HG03025 (cell line): Measurements from ENCODE around the gene CDC42BPB.
"Not testable (repeated sequence)": the region's sequence is repeated elsewhere in the genome, so short reads cannot be mapped to it uniquely, and the experiment has no call there.

Experiments used
- ATAC-seq: cut with Tn5 transposase; IDR thresholded peaks from one replicate; pipeline ENCODE4 v1.9.1; 2021; ENCODE audit warnings: mild to moderate bottlenecking, moderate library complexity; ENCODE audit not compliant: unreplicated experiment, low FRiP score

The CDC42BPB gene

GRCh38 chr14:103055695-103056094 lies 1.7 kb downstream of the CDC42BPB start:
- ATAC-seq: no peak

- ATAC-seq: no peak
Measured at GRCh38 chr14:103052407-103052806, 4.9 kb downstream of the CDC42BPB start.

- no peak for ATAC-seq
Measured at GRCh38 chr14:103050935-103051334, 6.4 kb downstream of the CDC42BPB start.

DNA sequence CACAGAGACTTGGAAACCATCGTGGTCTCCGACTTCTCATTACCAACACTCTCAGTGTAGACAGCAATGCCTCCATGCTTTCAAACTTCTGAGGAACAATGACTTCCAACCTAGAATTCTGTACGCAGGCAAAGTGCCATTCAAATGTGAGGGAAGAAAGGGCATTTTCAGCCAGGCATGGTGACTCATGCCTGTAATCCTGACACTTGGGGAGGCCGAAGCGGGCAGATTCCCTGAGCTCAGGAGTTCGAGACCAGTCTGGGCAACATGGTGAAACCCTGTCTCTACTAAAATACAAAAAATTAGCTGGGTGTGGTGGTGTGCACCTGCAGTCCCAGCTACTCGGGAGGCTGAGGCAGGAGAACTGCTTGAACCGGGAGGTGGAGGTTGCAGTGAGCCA lies 9.9 kb downstream of the CDC42BPB start:
- not testable (repeated sequence) for ATAC-seq

DNA sequence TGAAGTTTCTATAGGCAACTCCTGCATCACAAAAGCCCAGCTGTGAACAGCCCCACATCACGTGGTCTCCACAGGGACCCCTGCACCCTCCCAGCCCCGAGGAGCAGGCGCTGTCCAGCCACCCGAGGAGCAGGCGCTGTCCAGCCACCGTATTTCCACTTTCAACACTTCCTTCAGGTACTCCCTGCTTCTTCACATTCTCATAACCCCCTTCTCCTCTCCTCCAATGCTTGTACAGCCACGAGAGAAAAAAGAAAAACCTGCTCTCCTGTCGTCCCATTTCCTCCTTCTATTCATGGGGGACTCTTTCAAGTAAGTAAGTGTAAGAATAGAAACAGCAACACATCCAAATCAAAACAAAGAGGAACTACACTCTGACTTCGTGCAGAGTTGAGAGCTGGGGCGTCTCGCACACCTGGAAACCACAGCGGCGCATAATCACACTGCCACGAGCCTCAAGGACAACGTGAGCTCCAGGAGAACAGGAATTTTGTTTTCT lies 11.9 kb downstream of the CDC42BPB start:
- no peak for ATAC-seq

GRCh38 chr14:103043257-103044015 lies 13.9 kb downstream of the CDC42BPB start:
- no peak for ATAC-seq

DNA sequence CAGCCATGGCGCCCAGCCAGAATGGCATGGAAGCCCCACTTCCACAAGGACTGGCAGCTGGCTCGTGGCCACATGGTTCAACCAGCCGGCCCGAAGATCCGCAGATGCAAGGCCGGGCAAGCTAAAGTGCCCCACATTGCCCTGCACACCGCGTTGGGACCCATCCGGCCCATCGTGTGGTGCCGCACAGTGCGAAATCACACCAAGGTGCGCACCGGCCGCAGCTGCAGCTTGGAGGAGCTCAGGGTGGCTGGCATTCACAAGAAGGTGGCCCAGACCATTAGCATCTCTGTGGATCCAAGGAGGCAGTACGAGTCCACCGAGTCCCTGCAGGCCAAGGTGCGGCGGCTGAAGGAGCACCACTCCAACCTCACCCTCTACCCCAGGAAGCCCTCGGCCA lies 15.9 kb downstream of the CDC42BPB start:
- no peak for ATAC-seq

- no peak for ATAC-seq
Measured at GRCh38 chr14:103033681-103034096, 23.7 kb downstream of the CDC42BPB start.

- ATAC-seq: no peak
Measured at GRCh38 chr14:103031956-103032355, 25.4 kb downstream of the CDC42BPB start.

DNA sequence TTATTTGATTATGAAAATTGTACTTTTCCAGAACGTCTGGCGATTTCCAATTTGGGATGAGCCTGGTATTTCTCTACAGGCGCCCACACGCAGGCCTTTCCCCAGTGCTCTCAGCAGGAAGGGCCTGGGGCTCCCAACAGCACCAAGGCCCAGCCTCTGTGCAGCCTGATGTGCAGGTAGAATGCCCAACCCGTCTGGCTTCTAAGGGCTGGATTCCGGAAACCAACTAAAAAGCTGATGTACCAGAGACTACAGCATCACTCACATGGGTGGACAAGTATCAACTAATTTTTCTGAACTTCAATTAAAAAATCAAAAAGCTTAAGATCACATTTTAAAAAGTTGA lies 25.8 kb downstream of the CDC42BPB start:
- ATAC-seq: no peak

DNA sequence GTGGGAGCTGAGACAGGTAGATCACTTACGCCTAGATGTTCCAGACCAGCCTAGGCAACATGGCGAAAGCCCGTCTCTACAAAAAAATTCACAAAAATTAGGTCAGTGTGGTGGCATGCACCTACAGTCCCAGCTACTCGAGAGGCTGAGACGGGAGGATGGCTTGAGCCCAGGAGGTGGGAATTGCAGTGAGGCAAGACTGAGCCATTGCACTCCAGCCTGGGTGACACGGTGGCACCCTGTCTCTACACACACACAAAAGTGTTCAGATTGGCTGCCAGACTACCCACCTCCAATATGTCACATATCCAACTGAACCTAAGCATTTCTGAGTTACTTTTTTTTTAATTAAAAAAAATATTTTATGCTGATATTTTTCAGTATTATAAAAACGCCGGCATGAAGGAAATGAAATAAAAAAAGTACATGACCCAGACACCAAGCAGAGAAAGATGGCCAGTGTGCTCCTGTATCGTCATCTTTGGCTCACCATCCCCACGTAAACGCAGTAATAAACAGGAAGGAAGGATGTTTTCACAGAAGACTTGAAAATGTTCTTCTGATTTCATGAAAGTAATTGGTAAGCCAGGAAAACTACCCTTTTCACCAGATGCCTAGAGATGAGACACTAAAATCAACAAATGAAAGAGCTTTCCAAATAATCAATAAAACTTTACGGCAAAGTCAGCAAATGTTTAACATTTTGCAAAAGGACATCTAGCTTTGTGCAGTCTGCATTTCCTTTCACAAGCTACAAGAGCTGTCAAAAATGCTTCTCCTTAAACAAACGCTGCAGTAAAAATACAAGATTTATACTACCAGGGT lies 26.4 kb downstream of the CDC42BPB start:
- ATAC-seq: no peak

- ATAC-seq: no peak
Measured at GRCh38 chr14:103029936-103030335, 27.4 kb downstream of the CDC42BPB start.

- ATAC-seq: no peak
Measured at GRCh38 chr14:103028772-103029171, 28.6 kb downstream of the CDC42BPB start.

GRCh38 chr14:103028161-103028767 lies 29.1 kb downstream of the CDC42BPB start:
- ATAC-seq: no peak

- no peak for ATAC-seq
Measured at GRCh38 chr14:103027451-103027850, 29.9 kb downstream of the CDC42BPB start.

- no peak for ATAC-seq
Measured at GRCh38 chr14:103026988-103027387, 30.4 kb downstream of the CDC42BPB start.

GRCh38 chr14:103026196-103026595 lies 31.2 kb downstream of the CDC42BPB start:
- ATAC-seq: not testable (repeated sequence)

GRCh38 chr14:103023881-103024473 lies 33.4 kb downstream of the CDC42BPB start:
- ATAC-seq: no peak

DNA sequence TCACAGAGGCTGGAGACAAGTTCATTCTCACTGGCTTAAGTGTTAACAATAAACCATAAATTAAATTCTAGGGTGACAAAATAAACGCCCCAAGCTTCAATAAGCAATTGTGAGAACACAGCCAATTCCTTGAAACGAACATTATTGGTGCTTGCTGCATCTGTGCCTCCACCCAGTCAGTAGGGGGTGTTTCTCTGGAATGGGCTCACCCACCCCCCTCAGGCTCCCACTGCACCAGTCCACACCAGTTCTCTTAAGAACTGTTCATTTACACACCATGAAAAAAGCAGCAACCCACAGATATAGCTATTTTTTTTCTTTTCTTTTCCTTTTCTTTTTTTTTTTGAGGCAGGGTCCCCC lies 34.7 kb downstream of the CDC42BPB start:
- no peak for ATAC-seq

- no peak for ATAC-seq
Measured at GRCh38 chr14:103022002-103022684, 35.2 kb downstream of the CDC42BPB start.

DNA sequence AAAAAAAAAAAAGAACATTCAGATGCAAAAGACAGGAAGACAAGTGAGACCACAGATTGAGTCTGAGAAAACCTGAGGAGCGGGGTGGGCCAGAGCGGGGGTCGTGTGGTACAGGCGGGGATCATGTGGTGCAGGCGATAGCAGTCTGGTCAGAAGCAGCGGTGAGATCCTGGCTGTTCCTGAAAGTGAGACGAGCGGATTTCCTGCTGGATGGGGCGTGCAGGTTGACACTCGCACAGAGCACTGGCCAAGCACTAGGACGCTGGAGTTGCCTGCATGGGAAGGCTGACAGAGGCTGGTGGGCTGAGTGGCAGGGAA lies 35.7 kb downstream of the CDC42BPB start:
- ATAC-seq: no peak
